Sigmoid colon (tissue), 7 donors: ENCODE measurements around the gene GATA1. TPM values are rescaled to one million over a fixed set of nuclear protein-coding genes. Genes with fewer than 3 reads are reported as not detected.

Source experiments
- DNase-seq: peaks from one replicate; pipeline ENCODE4 v3.0.0-alpha.2; 2019
- H3K27ac ChIP-seq, 4 donors: fragments of 200-600 bp; sonication (generic); one replicate each; pipeline ENCODE4 v1.5.1; 2016 to 2019; ENCODE audit warnings: mild to moderate bottlenecking in 1 of 4
- H3K27me3 ChIP-seq, 3 donors: fragments of 200-600 bp; sonication (generic); one replicate each; pipeline ENCODE4 v1.5.1; 2019; ENCODE audit warnings: mild to moderate bottlenecking in 1 of 3
- H3K36me3 ChIP-seq, 4 donors: fragments of 200-600 bp; sonication (generic); one replicate each; pipeline ENCODE4 v1.5.1; 2016 to 2019
- H3K4me1 ChIP-seq, 4 donors: fragments of 200-600 bp; sonication (generic); one replicate each; pipeline ENCODE4 v1.5.1; 2017 to 2019
- H3K4me3 ChIP-seq, 4 donors: fragments of 200-600 bp; sonication (generic); one replicate each; pipeline ENCODE4 v1.5.1; 2017 to 2019; ENCODE audit warnings: mild to moderate bottlenecking in 2 of 4, moderate library complexity in 1 of 4
- H3K9me3 ChIP-seq, 4 donors: fragments of 200-600 bp in 3 of 4; sonication (generic) in 3 of 4; one replicate each; pipeline versions ENCODE4 v1.5.1 to v1.6.1; 2013 to 2019
- CTCF ChIP-seq, 4 experiments: fragments of 450-650 bp in 3 of 4; fragments of 200-600 bp in 1 of 4; IDR thresholded peaks; one replicate each; pipeline ENCODE4 v1.5.1; 2016 to 2019; ENCODE audit warnings: antibody characterized with exemption in 4 of 4, mild to moderate bottlenecking in 3 of 4, moderate library complexity in 2 of 4
- EP300 ChIP-seq, 4 donors: sonication (generic); formaldehyde crosslinking; IDR thresholded peaks; one replicate each; pipeline ENCODE4 v1.6.1; 2017; ENCODE audit warnings: antibody characterized with exemption in 4 of 4
- POLR2A ChIP-seq, 2 donors: fragments of 450-650 bp; IDR thresholded peaks; one replicate each; pipeline ENCODE4 v1.6.1; 2016; ENCODE audit warnings: antibody characterized with exemption in 2 of 2, mild to moderate bottlenecking in 2 of 2, moderate library complexity in 2 of 2
- POLR2AphosphoS5 ChIP-seq, 4 donors: sonication (generic); formaldehyde crosslinking; IDR thresholded peaks; one replicate each; pipeline ENCODE4 v1.6.1; 2017; ENCODE audit warnings: antibody characterized with exemption in 4 of 4
- WGBS, 2 donors: extraction: QIAGEN DNeasy Blood & Tissue Kit; methylation state at CpG; one replicate each; pipeline ENCODE4 v1.1.7; 2013; 5-methylcytosine and 5-hydroxymethylcytosine counted together
- intact Hi-C: fragments of 100-400 bp; cut with DNase I; formaldehyde crosslinking; loops from one replicate; pipeline ENCODE4 v1.15.1; 2023
- polyA plus RNA-seq, 3 donors: library from polyadenylated mRNA; stranded (reverse); fragments of 200-250 nt; gene quantifications; one replicate each; pipeline ENCODE4 v1.2.3, GENCODE V29; 2013
- total RNA-seq, 4 donors: library from RNA; depleted of rRNA; stranded (reverse); fragments of >200 nt; gene quantifications; one replicate each; pipeline ENCODE4 v1.1.0, GENCODE V29; 2016
- donor health status: healthy with polysubstance abuse.
- donor health status: Bipolar disorder and iron deficiency.
- donor health status: healthy.

Gene GATA1
- total and polyA plus RNA-seq, 7 donors, result not detected

- no peak for DNase-seq
- WGBS, 2 donors, result 89 to 96% methylated on average over 8 of the region's 8 CpGs
Measured at GRCh38 chrX:48813644-48814043, 27.3 kb downstream of the GATA1 start.

GRCh38 chrX:48814722-48815121 is 28.3 kb downstream of the GATA1 start:
- H3K36me3 ChIP-seq, result peaks cover 0 to 39% (median 6%) of the 10 kb centered on the region in 4 donors
- no peak overlapping the region for H3K4me3 ChIP-seq
- no peak for DNase-seq
- 95% methylated on average over 8 of the region's 8 CpGs for WGBS, 2 donors
- no peaks in the 10 kb centered on the region for H3K9me3 ChIP-seq
- H3K4me1 ChIP-seq, result no peaks in the 10 kb centered on the region
- H3K27me3 ChIP-seq, result no peaks in the 10 kb centered on the region
- TF ChIP-seq EP300 (IDR thresholded peaks at IDR 0.05), result no peak
- TF ChIP-seq POLR2AphosphoS5 (IDR thresholded peaks at IDR 0.05), result no peak
- no peak for TF ChIP-seq POLR2A (IDR thresholded peaks at IDR 0.05)
- TF ChIP-seq CTCF (IDR thresholded peaks at IDR 0.05), result no peak
- no peak overlapping the region for H3K27ac ChIP-seq
- intact Hi-C loops, result no loop called here

More at GRCh38 chrX:48813644-48814043, 27.3 kb downstream of the GATA1 start:
- Histone ChIP-seq H3K27ac (no peak overlapping the region), H3K27me3 (no peaks in the 10 kb centered on the region), H3K36me3 (peaks cover 0 to 37% (median 6%) of the 10 kb centered on the region in 4 donors), H3K9me3 (no peaks in the 10 kb centered on the region), H3K4me1 (no peaks in the 10 kb centered on the region), H3K4me3 (no peak overlapping the region)
- intact Hi-C loops, result no loop called here
- TF ChIP-seq POLR2AphosphoS5 (IDR thresholded peaks at IDR 0.05) (no peak), POLR2A (IDR thresholded peaks at IDR 0.05) (no peak), CTCF (IDR thresholded peaks at IDR 0.05) (no peak), EP300 (IDR thresholded peaks at IDR 0.05) (no peak)

GRCh38 chrX:48815266-48815665 is 28.9 kb downstream of the GATA1 start:
- intact Hi-C loops, result no loop called here

GRCh38 chrX:48816014-48816810 is 29.8 kb downstream of the GATA1 start:
- Histone ChIP-seq H3K36me3 (peaks cover 0 to 50% (median 6%) of the 10 kb centered on the region in 4 donors), H3K27me3 (no peaks in the 10 kb centered on the region), H3K27ac (no peak overlapping the region), H3K9me3 (no peaks in the 10 kb centered on the region), H3K4me3 (no peak overlapping the region), H3K4me1 (no peaks in the 10 kb centered on the region)
- DNase-seq, result no peak
- 95 to 96% methylated on average over 18 of the region's 18 CpGs for WGBS, 2 donors
- no peak for TF ChIP-seq POLR2A (IDR thresholded peaks at IDR 0.05)
- no peak for TF ChIP-seq CTCF (IDR thresholded peaks at IDR 0.05)
- TF ChIP-seq EP300 (IDR thresholded peaks at IDR 0.05), result no peak
- TF ChIP-seq POLR2AphosphoS5 (IDR thresholded peaks at IDR 0.05), result no peak
- intact Hi-C loops, result no loop called here

More at GRCh38 chrX:48815266-48815665, 28.9 kb downstream of the GATA1 start:
- WGBS, 2 donors, result 90% methylated on average over 8 of the region's 8 CpGs
- Histone ChIP-seq H3K27ac (no peak overlapping the region), H3K27me3 (no peaks in the 10 kb centered on the region), H3K4me3 (no peak overlapping the region), H3K4me1 (no peaks in the 10 kb centered on the region), H3K36me3 (peaks cover 0 to 44% (median 6%) of the 10 kb centered on the region in 4 donors), H3K9me3 (no peaks in the 10 kb centered on the region)
- no peak for DNase-seq
- TF ChIP-seq EP300 (IDR thresholded peaks at IDR 0.05), result no peak

GRCh38 chrX:48818098-48818497 is 31.7 kb downstream of the GATA1 start:
- 96% methylated on average over 16 of the region's 16 CpGs for WGBS, 2 donors
- TF ChIP-seq EP300 (IDR thresholded peaks at IDR 0.05) (no peak), POLR2AphosphoS5 (IDR thresholded peaks at IDR 0.05) (no peak), POLR2A (IDR thresholded peaks at IDR 0.05) (no peak), CTCF (IDR thresholded peaks at IDR 0.05) (no peak)
- intact Hi-C loops, result no loop called here
- no peak for DNase-seq
- no peaks in the 10 kb centered on the region for H3K4me1 ChIP-seq
- no peak overlapping the region for H3K4me3 ChIP-seq
- H3K27me3 ChIP-seq, result no peaks in the 10 kb centered on the region
- peaks cover 0 to 62% (median 9%) of the 10 kb centered on the region in 4 donors for H3K36me3 ChIP-seq
- H3K9me3 ChIP-seq, result no peaks in the 10 kb centered on the region
- no peak overlapping the region for H3K27ac ChIP-seq
